GM19397 (cell line): ENCODE data around the gene TMEM100.

Experiments used
- ATAC-seq: cut with Tn5 transposase; IDR thresholded peaks from one replicate; pipeline ENCODE4 v1.9.1; 2021; ENCODE audit warnings: mild to moderate bottlenecking, moderate library complexity; ENCODE audit not compliant: unreplicated experiment

The TMEM100 gene

DNA sequence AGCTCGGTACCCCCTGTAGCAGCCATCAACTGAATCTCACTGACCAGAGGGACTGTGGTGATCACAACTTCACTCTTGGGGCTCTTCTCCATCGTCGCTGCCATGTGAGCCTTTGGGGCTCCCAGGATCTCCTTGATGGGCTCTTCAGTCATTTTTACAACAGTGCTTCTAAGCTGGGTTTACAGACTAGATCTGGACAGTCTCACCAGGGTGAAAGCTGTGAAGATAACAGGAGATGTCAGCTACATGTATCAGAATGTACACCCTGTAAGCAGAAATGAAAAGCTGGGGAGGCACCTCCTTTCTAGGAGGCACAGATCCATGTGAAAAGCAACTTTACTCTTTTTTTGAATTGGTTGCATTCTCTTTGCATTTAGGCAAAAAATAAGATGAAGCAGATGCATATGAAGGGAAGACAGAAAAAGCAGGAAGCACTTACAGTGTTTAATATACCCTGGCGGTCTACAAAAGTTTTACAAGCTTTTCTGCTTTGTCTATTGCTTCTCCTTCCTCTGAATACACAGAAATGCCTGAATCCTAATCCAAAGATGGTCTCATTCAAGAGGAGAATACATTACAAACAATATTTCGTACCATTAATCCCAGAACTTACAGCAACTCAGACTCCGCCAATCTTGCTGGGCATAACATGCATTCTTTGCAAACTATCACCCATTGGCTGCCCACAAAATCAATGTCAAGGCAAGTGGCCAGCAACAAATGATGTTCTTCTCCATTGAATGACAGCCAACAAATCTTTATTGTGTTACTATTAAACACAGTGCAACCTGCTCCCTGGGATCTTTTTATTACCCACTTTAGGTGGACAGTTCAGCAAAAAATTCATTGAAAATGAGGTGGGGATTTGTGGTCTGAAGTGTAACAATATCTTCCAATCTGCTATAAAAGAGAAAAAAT, 1.5 kb downstream of the TMEM100 start:
- ATAC-seq: no peak

GRCh38 chr17:55717898-55718735, 4.5 kb downstream of the TMEM100 start:
- no peak for ATAC-seq

DNA sequence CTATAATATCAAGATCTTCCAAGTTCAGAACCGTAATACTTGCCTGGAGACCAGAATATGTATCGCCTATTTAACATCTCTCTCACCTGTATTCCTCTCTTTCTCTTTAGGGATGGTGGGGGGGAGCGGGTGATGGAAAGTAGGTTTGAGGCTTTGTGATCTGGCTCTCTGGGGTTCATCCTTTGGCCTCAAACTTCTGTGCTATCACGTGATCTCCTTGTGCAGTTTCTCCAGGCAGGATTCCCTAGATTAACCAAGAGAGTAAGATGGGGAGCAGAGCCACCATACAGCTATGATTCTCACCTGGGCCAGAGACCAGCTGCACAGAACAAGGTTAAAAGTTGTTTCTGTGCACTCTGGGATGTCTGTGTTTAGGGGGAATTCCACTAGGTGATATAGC, 5.2 kb downstream of the TMEM100 start:
- ATAC-seq: no peak

- no peak for ATAC-seq
These were observed 11.7 kb downstream of the TMEM100 start for GRCh38 chr17:55710829-55711496.

DNA sequence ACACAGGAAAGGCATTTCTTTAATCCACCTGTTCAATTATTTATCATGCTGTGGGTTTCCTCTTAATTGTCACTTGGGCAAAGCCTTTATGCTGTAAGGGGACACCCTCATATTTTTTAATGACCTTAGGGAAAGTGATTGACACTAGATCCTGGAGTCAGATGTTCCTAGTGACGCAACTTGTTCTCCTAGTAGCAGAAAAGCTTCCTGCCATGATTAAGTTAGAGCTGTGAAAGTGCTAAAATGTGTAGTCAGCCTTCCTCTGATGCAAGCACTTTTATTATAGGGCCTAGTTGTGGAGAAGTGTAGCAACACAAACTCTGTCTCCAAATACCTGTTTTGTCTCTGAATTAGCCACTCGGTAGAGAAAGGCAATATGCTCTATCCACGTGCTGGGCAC, 12.3 kb downstream of the TMEM100 start:
- ATAC-seq: no peak

DNA sequence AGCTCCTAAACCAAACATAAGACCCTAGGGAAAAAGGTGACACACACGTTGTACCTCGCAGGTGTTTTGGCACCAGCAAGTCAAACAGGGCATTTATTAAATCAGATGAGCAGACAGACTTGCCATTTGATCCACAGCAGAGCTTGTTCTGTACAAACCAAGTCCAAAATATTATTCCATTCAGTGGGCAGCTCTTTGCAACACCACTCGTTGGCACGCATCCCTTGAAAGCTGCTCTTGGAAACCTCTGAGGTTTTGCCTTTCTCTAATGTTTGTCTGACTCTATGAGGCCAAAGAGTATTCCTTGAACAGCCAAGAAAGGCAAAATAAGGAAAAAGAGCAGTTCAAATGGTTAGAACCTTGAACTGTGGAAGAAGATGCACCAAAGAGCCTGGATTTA, 12.7 kb downstream of the TMEM100 start:
- ATAC-seq: no peak

DNA sequence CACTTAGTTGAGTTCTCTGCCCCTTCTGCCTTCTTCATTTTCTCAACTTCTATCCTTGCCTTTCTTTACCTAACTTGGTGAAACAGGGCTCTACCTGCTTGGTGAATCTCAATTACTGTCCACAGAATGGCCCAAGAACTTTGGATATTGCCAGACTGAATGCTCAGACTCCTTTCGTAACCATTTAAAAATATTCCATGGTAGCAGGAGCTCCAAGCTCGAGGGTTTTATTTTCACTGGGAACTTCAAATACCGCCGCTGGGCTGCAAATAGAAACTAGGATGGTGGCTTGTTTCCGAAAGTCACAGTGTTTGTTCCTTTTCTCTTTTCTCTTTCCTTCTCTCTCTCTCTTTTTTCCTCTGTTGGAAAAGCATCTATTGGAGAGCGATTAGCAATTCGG, 13.2 kb downstream of the TMEM100 start:
- no peak for ATAC-seq

DNA sequence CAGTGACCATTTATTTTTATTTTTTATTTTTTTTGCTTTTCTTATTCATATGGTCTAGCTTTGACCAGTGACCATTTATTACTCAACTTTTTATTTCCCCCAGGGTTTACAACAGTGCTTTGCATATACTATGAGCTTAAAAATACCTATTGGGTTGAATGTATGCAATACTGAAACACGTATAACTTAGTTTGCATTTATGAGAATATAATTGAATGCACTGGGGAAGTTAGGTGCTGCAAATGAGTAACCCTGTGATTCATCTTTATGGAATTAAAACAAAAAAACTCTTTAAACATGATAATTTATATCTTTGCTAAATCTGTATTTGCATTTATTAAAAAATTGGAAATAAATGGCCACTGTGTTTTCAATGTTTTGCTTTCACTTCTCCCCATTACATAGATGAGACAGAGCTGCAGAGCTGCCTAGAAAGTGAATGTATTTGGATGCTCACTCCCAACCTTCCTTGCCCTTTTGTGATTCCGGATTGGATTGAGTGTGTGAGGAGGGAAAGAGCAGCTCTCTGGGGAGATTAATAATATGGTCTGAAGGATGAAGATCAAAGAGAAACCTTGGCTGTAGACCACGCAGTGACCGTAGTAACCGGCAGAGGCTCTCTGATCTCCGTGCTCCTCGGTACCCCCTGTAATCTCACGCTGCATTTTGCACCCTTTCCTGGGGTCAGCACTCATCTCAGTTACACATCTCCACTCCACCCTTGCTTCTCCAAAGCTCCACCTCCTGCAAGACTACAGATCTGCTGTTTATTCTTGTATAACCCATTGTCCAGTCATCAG, 14.3 kb downstream of the TMEM100 start:
- no peak for ATAC-seq

- no peak for ATAC-seq
These were observed 15.6 kb downstream of the TMEM100 start for GRCh38 chr17:55706808-55707773.

DNA sequence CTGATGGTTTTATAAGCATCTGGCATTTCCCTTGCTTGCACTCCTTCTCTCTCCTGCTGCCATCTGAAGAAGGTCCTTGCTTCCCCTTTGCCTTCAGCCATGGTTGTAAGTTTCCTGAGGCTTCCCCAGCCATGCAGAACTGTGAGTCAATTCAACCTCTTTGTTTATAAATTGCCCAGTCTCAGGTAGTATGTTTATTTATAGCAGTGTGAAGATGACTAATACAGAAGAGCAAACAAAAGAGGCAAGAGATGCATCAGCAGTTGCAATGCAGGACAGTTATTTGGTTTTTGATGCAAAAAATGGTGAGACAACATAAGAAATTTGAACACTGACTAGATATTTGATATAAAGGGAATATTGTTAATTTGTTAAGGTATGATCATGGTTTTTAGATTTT, 16.8 kb downstream of the TMEM100 start:
- ATAC-seq: no peak

- ATAC-seq: no peak
These were observed 18.3 kb downstream of the TMEM100 start for GRCh38 chr17:55704401-55704800.

- no peak for ATAC-seq
These were observed 20.5 kb downstream of the TMEM100 start for GRCh38 chr17:55702150-55702549.

DNA sequence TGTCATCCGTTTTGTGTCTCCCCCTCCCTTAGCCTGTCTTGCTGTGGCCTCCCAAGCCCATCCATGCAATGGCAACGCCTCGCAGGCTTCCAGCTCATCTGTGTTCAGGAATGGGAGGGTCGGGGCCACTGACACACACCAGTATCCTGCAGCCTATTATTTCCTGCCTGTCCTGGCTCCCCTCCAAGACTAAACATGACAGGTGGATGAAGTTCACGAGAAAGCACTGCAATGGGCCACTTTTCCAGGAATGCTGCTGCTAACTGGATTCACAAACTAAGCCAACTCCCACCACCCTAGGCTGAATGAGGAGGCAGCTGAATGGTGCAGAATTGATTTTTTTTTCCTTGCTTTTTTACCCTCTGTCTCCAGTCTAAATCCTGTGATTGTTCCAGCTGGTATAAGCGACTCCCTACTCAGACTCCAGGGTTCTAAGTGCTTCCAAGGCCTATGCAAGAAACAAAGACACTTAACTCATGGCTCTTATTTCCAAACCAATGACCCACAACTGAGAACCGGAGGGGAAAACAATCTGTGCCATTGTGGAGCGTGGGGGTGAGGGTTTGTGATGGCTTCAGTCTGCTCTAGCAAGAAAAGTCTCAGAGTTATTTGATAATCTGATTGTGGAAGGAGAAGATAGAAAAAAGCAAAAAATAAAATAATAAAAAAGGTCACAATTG, 23.3 kb downstream of the TMEM100 start:
- no peak for ATAC-seq

- no peak for ATAC-seq
These were observed 28.3 kb downstream of the TMEM100 start for GRCh38 chr17:55694286-55694910.

- ATAC-seq: no peak
These were observed 29.1 kb downstream of the TMEM100 start for GRCh38 chr17:55693254-55694216.

DNA sequence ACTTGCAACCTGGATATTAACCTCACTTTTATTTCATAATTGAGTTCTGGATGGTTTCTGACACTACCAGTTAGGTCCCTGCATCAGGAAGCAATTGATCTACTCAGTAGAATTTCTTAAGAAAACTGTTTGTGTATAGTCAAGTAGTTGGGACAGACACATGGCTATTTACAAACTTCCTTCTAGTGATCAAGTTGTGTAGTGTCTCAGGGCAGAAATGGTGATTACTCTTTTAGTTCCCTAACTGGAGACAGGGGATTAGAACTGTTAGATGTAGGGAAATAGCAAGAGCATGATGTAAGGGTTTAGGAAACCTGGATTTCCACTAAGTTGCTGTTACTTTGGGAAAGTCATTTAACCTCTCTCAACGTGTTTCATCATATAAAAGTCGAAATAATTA, 30.4 kb downstream of the TMEM100 start:
- no peak for ATAC-seq

DNA sequence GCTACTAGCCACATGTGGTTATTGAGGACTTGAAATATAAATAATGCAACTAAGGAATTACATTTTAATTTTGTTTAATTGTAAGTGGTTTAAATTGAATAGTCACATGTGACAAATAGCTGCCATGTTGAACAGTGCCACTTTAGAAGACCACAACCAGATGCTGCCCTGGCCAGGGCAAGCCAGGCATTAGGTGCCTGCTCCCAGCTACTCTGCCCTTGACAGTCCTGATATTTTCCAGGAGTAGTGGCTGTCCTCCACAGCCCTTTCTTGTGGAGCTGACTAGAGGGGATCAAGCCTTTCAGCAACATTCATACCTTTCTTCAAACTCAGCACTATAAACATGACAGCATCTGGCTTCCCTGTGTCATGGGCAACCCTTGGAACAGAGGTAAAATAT, 31.0 kb downstream of the TMEM100 start:
- ATAC-seq: no peak
